ENCODE results near the gene CHD9NB.
"Not testable (repeated sequence)": the region's sequence is repeated elsewhere in the genome, so short reads cannot be mapped to it uniquely, and the experiment has no call there.

Gene CHD9NB

GRCh38 chr16:53055541-53056391, 3.1 kb upstream of the CHD9NB start:
- peak; percentile 16 for DNase-seq

GRCh38 chr16:53054670-53055485, 2.2 kb upstream of the CHD9NB start, which contains the start of gene CHD9:
Gene CHD9, plus strand, starts transcription at chr16:53054991. Its CDS starts 101,099 bp downstream, at chr16:53156090.
- peak; percentile 75 for DNase-seq

- peak; percentile 21 for DNase-seq
Measured at GRCh38 chr16:53053967-53054669, 1.4 kb upstream of the CHD9NB start.

GRCh38 chr16:53051255-53051654, 1.4 kb downstream of the CHD9NB start:
- DNase-seq, result not testable (repeated sequence)

GRCh38 chr16:53048139-53048915, 4.4 kb downstream of the CHD9NB start:
- no peak for DNase-seq

GRCh38 chr16:53047515-53047914, 5.2 kb downstream of the CHD9NB start:
- DNase-seq, result not testable (repeated sequence)

GRCh38 chr16:53045341-53046220, 7.1 kb downstream of the CHD9NB start:
- no peak for DNase-seq

GRCh38 chr16:53043986-53044601, 8.6 kb downstream of the CHD9NB start:
- no peak for DNase-seq

- DNase-seq, result no peak
Measured at GRCh38 chr16:53043428-53043831, 9.3 kb downstream of the CHD9NB start.

GRCh38 chr16:53042235-53042701, 10.4 kb downstream of the CHD9NB start:
- no peak for DNase-seq

GRCh38 chr16:53041320-53042051, 11.2 kb downstream of the CHD9NB start:
- DNase-seq, result no peak

GRCh38 chr16:53040788-53041187, 11.9 kb downstream of the CHD9NB start:
- DNase-seq, result no peak

- not testable (repeated sequence) for DNase-seq
Measured at GRCh38 chr16:53036711-53037110, 16.0 kb downstream of the CHD9NB start.

- DNase-seq, result no peak
Measured at GRCh38 chr16:53036066-53036465, 16.6 kb downstream of the CHD9NB start.

- DNase-seq, result no peak
Measured at GRCh38 chr16:53035176-53035942, 17.3 kb downstream of the CHD9NB start.

- DNase-seq, result no peak
Measured at GRCh38 chr16:53034306-53034705, 18.4 kb downstream of the CHD9NB start.

- no peak for DNase-seq
Measured at GRCh38 chr16:53031323-53031942, 21.3 kb downstream of the CHD9NB start.

- DNase-seq, result no peak
Measured at GRCh38 chr16:53029971-53030370, 22.7 kb downstream of the CHD9NB start.

GRCh38 chr16:53024045-53024444, 28.7 kb downstream of the CHD9NB start:
- no peak for DNase-seq

Measured in CD4-positive, alpha-beta T cell treated with Interleukin-21 for 1 hour (primary cell).